ENCODE results near the gene GAST.
A peak's percentile ranks its signal among the peaks of the same experiment; 100 is the strongest.
"Not testable (repeated sequence)": the region's sequence is repeated elsewhere in the genome, so short reads cannot be mapped to it uniquely, and the experiment has no call there.

The GAST gene

DNA sequence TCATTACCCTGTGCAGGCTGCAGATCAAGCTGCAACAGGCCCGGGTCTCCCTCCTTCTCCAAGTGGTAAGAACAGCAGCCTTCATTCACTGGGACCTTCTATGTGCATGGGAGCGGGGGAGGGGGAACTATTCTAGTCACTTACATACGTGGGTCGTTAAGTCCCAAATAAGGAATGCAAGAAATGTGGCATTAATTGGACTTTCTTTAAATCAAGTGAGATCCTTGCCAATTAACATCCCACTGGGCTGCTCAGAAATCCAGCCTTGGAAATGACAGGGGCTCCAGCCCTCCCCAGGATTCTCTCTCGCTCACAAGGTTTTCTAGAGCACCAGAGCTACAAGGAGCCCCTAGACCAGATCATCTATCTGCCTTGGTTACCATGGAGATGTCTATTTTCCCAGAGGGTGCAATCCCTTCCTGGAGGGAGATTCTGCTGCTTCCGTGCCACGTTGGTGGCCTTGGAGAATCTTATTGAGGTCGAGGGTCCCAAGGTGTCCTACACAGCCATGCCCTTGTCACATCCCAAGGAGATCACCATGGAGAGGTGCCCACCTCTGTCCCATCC, 28.6 kb upstream of the GAST start:
- DNase-seq (ENCODE audit: low spot score): no peak

GRCh38 chr17:41684035-41684434, 28.1 kb upstream of the GAST start:
- DNase-seq (ENCODE audit: low spot score): no peak

- not testable (repeated sequence) for DNase-seq (ENCODE audit: low spot score)
These were observed 26.4 kb upstream of the GAST start for GRCh38 chr17:41685753-41686152.

DNA sequence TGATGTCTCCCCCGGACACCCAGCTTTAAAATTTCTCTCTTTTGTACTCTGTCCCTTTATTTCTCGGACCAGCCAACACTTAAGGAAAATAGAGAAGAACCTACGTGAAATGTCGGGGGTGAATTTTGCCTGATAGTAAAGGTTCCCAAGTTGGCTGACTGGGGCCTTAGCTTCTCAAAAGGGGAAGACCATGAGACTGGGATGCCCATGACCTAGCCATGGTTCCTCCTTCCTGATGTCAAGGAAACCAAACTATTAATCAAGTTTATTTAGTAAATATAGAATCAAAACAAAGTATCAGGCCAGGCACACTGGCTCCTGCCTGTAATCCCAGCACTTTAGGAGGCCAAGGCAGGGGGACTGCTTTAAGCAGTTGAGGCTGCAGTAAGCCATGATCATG, 25.9 kb upstream of the GAST start:
- no peak for DNase-seq (ENCODE audit: low spot score)

GRCh38 chr17:41687828-41688640, 24.1 kb upstream of the GAST start:
- peak; percentile 71 for DNase-seq (ENCODE audit: low spot score)

DNA sequence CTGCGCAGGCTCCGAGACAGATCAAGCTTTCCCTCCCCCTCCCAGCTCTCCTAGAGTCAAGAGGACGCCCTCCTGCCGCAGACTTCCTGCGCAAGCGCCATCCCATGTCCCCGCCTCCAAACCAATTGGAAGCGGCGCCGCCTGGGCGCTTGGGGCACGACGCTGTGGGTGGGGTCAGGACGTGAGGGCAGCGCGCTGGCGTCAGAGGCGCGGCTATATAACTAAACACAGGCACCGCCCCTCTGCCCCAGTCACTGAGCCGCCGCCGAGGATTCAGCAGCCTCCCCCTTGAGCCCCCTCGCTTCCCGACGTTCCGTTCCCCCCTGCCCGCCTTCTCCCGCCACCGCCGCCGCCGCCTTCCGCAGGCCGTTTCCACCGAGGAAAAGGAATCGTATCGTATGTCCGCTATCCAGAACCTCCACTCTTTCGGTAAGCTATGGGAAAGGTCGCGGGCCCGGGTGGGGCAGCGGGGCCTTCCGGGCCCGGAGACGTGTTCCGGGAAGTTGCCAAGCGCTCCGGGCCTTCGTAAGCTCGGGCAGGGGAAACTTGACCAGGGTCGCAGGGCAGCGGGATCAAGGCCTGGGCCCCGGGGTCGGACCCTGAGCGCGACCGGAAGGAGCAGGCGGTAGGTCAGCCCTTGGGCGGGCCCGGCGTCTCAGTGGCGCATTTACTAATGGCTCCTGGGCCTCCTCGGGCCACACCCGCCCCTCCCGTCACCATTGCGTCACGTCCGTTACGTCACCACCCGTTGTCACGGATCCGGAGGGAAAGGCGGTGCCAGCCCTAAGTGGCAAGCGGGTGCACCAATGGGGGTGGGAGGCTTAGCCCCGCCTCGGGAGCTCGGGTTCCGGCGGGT, 23.3 kb upstream of the GAST start, which contains the start of gene EIF1:
Gene EIF1 (plus strand): TSS at position 245 of the 856 bp plus-strand sequence. CDS start 154 bp downstream, at position 399.
- DNase-seq (ENCODE audit: low spot score): peak; percentile 100

DNA sequence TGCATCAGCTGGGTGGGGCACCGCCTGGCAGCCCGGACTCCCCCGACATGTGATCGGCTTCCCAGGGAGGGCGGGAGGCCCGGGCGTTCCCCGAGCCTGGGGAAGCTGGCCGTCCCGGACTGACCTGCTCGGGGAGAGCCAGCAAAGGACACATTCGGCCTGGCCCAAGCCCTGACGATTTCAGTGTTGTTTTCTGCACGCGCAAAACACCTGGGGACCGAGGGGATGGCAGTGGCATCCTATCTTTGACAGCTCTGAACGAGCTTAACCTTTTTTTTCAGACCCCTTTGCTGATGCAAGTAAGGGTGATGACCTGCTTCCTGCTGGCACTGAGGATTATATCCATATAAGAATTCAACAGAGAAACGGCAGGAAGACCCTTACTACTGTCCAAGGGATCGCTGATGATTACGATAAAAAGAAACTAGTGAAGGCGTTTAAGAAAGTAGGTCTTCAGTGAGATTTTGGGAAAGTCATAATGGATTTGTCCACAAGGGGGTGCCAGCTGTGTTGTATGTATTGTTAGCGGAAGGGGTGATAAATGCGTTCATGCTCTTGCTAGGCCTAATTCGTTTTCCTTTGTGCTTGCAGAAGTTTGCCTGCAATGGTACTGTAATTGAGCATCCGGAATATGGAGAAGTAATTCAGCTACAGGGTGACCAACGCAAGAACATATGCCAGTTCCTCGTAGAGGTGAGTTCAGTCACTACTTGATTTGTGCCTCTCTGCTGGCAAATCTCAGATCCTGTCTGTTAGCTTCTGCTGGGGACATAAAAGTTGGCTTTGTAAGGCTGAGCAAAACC, 22.4 kb upstream of the GAST start:
- DNase-seq (ENCODE audit: low spot score): peak; percentile 73

GRCh38 chr17:41690497-41690896, 21.6 kb upstream of the GAST start:
- DNase-seq (ENCODE audit: low spot score): no peak

DNA sequence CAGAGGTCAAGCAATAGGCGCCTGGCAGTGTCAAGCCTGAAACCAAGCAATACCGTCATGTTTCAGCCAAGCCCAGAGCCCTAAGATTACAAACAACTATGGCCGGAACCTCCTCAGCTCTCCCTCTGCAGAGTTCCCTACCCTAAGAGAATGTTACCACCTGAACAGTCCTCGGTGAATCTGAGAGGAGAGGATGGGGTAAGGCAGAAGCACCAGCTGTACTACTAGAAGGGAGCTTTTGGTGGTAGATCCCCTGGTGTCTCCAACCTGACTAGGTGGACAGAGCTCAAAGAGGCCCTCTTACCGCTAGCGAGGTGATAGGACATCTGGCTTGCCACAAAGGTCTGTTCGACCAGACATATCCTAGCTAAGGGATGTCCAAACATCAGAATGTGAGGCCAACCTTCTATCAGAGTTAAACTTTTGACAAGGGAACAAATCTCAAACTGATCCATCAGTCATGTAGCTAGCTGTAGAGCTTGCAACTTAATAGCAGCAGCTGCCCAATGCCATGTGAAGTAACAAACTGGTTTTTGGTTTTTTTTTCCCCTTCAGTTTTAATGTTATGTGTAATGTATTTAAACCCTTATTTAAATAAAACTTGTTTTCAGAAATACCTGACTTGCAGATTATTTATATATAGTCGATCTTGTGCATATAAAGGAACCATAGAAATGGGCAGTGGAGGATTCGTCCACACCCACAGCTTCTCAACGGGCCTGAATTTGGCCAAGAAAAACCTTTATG, 20.9 kb upstream of the GAST start:
- no peak for DNase-seq (ENCODE audit: low spot score)

- peak; percentile 45 for DNase-seq (ENCODE audit: low spot score)
These were observed 19.2 kb upstream of the GAST start for GRCh38 chr17:41692722-41693521.

DNA sequence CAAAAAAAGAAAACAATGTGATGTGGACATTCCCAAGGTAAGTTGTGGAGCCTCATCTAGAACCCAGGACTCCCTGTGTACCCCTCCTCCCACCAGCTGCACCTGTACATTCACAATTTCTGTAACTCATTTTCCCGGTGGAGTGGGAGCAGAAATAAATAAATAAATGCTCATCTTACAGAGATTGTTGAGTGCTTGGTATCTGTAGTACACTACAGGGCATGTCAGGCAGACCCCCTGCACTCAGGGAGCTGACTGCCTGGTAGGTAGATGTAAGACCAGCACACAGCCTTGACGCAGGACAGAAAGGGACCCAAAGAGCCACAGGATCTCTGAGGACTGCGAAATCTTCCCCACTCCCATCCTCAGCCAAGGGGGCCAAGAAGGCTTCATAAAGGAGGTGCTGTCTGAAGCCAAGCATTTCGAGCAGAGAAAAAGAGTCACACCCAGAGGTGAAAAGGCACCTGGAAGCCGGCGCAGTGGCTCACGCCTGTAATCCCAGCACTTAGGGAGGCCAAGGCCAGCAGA, 16.9 kb upstream of the GAST start:
- no peak for DNase-seq (ENCODE audit: low spot score)

DNA sequence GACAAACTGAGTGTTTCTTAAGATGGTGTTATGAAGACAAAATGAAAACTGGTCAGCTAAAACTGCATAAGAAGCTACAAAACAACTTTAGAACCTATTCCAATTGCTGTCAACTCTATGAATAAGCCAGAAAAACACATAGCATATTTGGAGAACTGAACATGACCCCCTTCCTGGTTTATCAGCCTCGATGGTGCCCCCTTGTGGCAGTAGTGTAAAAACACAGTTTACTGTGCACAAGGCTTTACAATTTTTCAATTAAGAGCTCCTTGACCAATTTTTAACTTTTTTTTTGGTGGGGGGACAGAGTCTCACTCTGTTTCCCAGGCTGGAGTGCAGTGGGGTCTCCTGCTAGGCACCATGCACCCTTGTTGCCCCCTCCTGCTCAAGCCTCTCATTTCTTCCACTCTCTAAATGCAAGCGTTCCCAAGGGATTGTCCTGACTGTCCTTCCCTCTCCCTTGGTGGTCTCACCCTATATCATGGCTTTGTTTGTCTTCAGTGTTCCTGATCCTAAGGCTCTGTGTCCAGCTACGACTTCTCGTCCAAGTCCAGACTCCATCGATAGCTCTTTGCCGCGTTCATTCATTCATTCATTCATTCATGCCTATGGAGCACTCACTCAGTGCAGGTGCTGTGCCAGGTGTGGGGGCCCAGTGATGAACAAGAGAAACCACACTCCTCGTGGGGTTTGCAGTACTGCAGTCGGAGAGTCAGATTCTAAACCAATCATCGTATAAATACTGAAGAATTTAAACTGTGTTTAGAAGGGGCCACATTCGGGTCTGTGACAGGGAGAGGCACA, 16.0 kb upstream of the GAST start:
- DNase-seq (ENCODE audit: low spot score): peak; percentile 74

DNA sequence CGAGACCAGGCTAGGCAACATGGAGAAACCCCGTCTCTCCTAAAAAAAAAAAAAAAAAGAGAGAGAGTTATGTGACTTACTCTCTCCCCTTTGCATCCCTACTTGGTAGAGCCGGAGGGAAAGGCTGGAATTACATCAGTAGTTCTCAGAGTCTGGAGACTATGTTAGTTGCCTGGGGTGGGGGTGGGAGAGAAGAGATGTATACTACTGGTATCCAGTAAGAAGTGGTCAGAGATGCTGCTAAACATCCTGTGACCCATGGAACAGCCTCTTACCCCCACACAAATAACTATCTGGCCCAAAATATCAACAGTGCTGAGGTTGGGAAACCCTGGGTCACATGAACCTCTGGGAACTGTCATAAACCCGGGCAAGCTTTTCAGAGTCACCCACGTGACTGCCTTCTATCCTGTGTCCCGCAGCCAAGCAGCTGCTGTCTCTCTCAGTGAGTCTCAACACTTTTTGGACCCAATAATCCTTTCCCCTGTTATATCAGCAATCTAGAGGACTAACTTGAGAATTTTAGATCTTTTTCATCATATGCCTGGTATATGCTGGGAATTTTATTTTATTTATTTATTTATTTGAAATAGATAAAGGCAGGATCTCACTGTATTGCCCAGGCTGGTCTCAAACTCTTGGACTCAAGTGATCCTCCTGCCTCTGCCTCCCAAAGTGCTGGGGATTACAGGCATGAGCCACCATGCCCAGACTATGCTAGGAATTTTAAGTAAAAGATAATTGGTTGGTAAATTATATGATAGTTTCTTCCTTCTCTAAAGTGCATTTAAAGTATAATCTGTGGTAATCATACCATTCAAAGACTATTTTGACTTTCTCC, 14.8 kb upstream of the GAST start:
- no peak for DNase-seq (ENCODE audit: low spot score)

GRCh38 chr17:41700843-41701242, 11.3 kb upstream of the GAST start:
- not testable (repeated sequence) for DNase-seq (ENCODE audit: low spot score)

DNA sequence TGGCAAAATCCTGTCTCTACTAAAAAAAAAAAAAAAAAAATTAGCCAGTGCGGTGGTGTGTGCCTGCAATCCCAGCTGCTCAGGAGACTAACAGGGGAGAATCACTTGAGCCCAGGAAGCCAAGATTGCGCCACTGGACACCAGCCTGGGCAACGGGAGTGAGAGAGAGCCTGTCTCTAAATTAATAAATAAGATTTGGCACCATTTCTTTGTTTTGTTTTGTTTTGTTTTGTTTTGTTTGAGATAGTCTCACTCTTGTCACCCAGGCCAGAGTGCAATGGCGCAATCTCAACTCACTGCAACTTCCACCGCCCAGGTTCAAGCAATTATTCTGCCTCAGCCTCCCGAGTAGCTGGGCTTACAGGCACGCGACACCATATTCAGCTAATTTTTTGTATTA, 9.4 kb upstream of the GAST start:
- no peak for DNase-seq (ENCODE audit: low spot score)

- peak; percentile 30 for DNase-seq (ENCODE audit: low spot score)
These were observed 6.7 kb upstream of the GAST start for GRCh38 chr17:41705271-41705991.

Data from kidney tubule cell (primary cell).